Neuronal stem cell (in vitro differentiated cells): ENCODE measurements around the gene UBE3B.

Experiments used
- DNase-seq: peaks from one replicate; pipeline ENCODE4 v3.0.0-alpha.2; 2013; ENCODE audit warnings: low spot score
- H2AFZ ChIP-seq: one replicate; pipeline ENCODE4 v1.6.1; 2013; ENCODE audit warnings: mild to moderate bottlenecking, low read length, inconsistent platforms
- H2AK5ac ChIP-seq: 2 replicates; pipeline ENCODE4 v1.6.1; 2013; ENCODE audit warnings: low read depth, mild to moderate bottlenecking, inconsistent platforms, low read length, moderate library complexity, mixed read lengths
- H2BK120ac ChIP-seq: 2 replicates; pipeline ENCODE4 v1.6.1; 2013; ENCODE audit warnings: low read depth, mild to moderate bottlenecking, inconsistent platforms, low read length, moderate library complexity, mixed read lengths
- H2BK12ac ChIP-seq: one replicate; pipeline ENCODE4 v1.6.1; 2013; ENCODE audit warnings: low read length, inconsistent platforms
- H2BK15ac ChIP-seq: 2 replicates; pipeline ENCODE4 v1.6.1; 2013; ENCODE audit warnings: mild to moderate bottlenecking, low read length, inconsistent platforms, mixed read lengths
- H2BK5ac ChIP-seq: one replicate; pipeline ENCODE4 v1.6.1; 2013; ENCODE audit warnings: inconsistent platforms, mild to moderate bottlenecking, low read length, moderate library complexity
- H3K14ac ChIP-seq: one replicate; pipeline ENCODE4 v1.6.1; 2013; ENCODE audit warnings: low read length, inconsistent platforms
- H3K18ac ChIP-seq: 2 replicates; pipeline ENCODE4 v1.6.1; 2013; ENCODE audit warnings: low read length, inconsistent platforms
- H3K23ac ChIP-seq: 2 replicates; pipeline ENCODE4 v1.6.1; 2013; ENCODE audit warnings: low read depth, mild to moderate bottlenecking, mixed read lengths, low read length, inconsistent platforms; ENCODE audit not compliant: poor library complexity
- H3K27ac ChIP-seq: replicated peaks from 3 replicates; pipeline ENCODE4 v1.5.1; 2013; ENCODE audit warnings: low read length, inconsistent platforms
- H3K27me3 ChIP-seq, 3 experiments: 2 replicates each; pipeline ENCODE4 v1.6.1; 2013; ENCODE audit warnings: low read length in 3 of 3, mild to moderate bottlenecking in 2 of 3, inconsistent platforms in 1 of 3, low read depth in 1 of 3, mixed read lengths in 1 of 3, moderate library complexity in 1 of 3; ENCODE audit not compliant: control insufficient read depth in 3 of 3, insufficient read depth in 3 of 3
- H3K36me3 ChIP-seq, 2 donors: replicated peaks in 1 of 2; 2 replicates each; pipeline ENCODE4 v1.6.1; 2013; ENCODE audit warnings: low read length in 2 of 2; ENCODE audit not compliant: control insufficient read depth in 2 of 2, insufficient read depth in 2 of 2
- H3K4ac ChIP-seq: 2 replicates; pipeline ENCODE4 v1.6.1; 2013; ENCODE audit warnings: inconsistent platforms, mild to moderate bottlenecking, low read length, moderate library complexity
- H3K4me1 ChIP-seq, 2 donors: 1 replicate in 1 of 2; 2 replicates in 1 of 2; pipeline ENCODE4 v1.6.1; 2013; ENCODE audit warnings: low read length in 2 of 2, low read depth in 1 of 2; ENCODE audit not compliant: control insufficient read depth in 2 of 2, insufficient read depth in 1 of 2
- H3K4me2 ChIP-seq: one replicate; pipeline ENCODE4 v1.6.1; 2013; ENCODE audit warnings: mild to moderate bottlenecking, low read length, inconsistent platforms; ENCODE audit not compliant: insufficient read depth, poor library complexity, severe bottlenecking
- H3K4me3 ChIP-seq, 2 donors: 2 replicates each; pipeline ENCODE4 v1.5.1; 2013; ENCODE audit warnings: low read length in 2 of 2, mild to moderate bottlenecking in 2 of 2, inconsistent platforms in 1 of 2, moderate library complexity in 1 of 2
- H3K79me1 ChIP-seq: one replicate; pipeline ENCODE4 v1.6.1; 2013; ENCODE audit warnings: low read depth, mild to moderate bottlenecking, inconsistent platforms, low read length, moderate library complexity
- H3K9ac ChIP-seq: one replicate; pipeline ENCODE4 v1.6.1; 2013; ENCODE audit warnings: mild to moderate bottlenecking, low read depth, low read length, inconsistent platforms; ENCODE audit not compliant: poor library complexity
- H3K9me3 ChIP-seq, 2 donors: replicated peaks in 1 of 2; 2 replicates each; pipeline versions ENCODE3 to v1.6.1; 2013; ENCODE audit warnings: low read length in 2 of 2, mild to moderate bottlenecking in 2 of 2, inconsistent platforms in 1 of 2, low read depth in 1 of 2, mixed read lengths in 1 of 2, moderate library complexity in 1 of 2; ENCODE audit not compliant: control insufficient read depth in 2 of 2, insufficient read depth in 1 of 2
- H4K8ac ChIP-seq: one replicate; pipeline ENCODE4 v1.6.1; 2013; ENCODE audit warnings: low read depth, mild to moderate bottlenecking, inconsistent platforms, low read length, moderate library complexity
- H4K91ac ChIP-seq: one replicate; pipeline ENCODE4 v1.6.1; 2013; ENCODE audit warnings: low read length, low read depth, mild to moderate bottlenecking, inconsistent platforms; ENCODE audit not compliant: poor library complexity
- WGBS, 2 donors: extraction: QIAGEN DNeasy Blood & Tissue Kit; methylation state at CpG; one replicate each; pipeline ENCODE4 v1.1.7; 2013; ENCODE audit warnings: missing lambda C conversion rate in 2 of 2, mixed read lengths in 1 of 2; ENCODE audit not compliant: insufficient read length in 2 of 2, insufficient replicate concordance in 1 of 2; ENCODE audit errors: extremely low coverage in 2 of 2; 5-methylcytosine and 5-hydroxymethylcytosine counted together

UBE3B gene

GRCh38 chr12:109487181-109488050 lies 10.0 kb downstream of the UBE3B start:
- no peak overlapping the region for H3K4me3 ChIP-seq
- H3K9ac ChIP-seq: no peak overlapping the region
- DNase-seq: no peak
- H2BK12ac ChIP-seq: no peak overlapping the region
- no peak overlapping the region for H2BK120ac ChIP-seq
- no peaks in the 10 kb centered on the region for H3K4me1 ChIP-seq
- no peak overlapping the region for H3K4me2 ChIP-seq
- H4K91ac ChIP-seq: no peak overlapping the region
- H3K9me3 ChIP-seq: no peaks in the 10 kb centered on the region
- no peak overlapping the region for H3K27ac ChIP-seq
- no peak overlapping the region for H4K8ac ChIP-seq
- peaks cover 40 to 98% of the 10 kb centered on the region in 2 donors for H3K36me3 ChIP-seq
- H3K23ac ChIP-seq: no peak overlapping the region
- H3K79me1 ChIP-seq: no peaks in the 10 kb centered on the region
- H2AK5ac ChIP-seq: no peak overlapping the region
- H3K27me3 ChIP-seq: no peaks in the 10 kb centered on the region
- no peak overlapping the region for H3K4ac ChIP-seq
- H2BK5ac ChIP-seq: no peak overlapping the region
- H3K14ac ChIP-seq: no peak overlapping the region
- H2AFZ ChIP-seq: no peak overlapping the region
- no peak overlapping the region for H2BK15ac ChIP-seq
- no peak overlapping the region for H3K18ac ChIP-seq
- WGBS, 2 donors: no CpG with 5 or more reads among the region's 9 CpGs

- Histone ChIP-seq H3K18ac (no peak overlapping the region), H3K4me3 (no peak overlapping the region), H4K8ac (no peak overlapping the region), H2BK5ac (no peak overlapping the region), H3K4me1 (no peaks in the 10 kb centered on the region), H3K23ac (no peak overlapping the region), H2AK5ac (no peak overlapping the region), H2AFZ (no peak overlapping the region), H3K9ac (no peak overlapping the region), H3K27ac (no peak overlapping the region), H3K14ac (no peak overlapping the region), H2BK120ac (no peak overlapping the region), H3K27me3 (no peaks in the 10 kb centered on the region), H2BK15ac (no peak overlapping the region), H2BK12ac (no peak overlapping the region), H3K36me3 (peaks cover 42 to 99% of the 10 kb centered on the region in 2 donors), H3K4me2 (no peak overlapping the region), H3K9me3 (no peaks in the 10 kb centered on the region), H3K79me1 (no peaks in the 10 kb centered on the region), H3K4ac (no peak overlapping the region), H4K91ac (no peak overlapping the region)
- DNase-seq: no peak
- no CpG with 5 or more reads among the region's 7 CpGs for WGBS, 2 donors
These were observed 10.7 kb downstream of the UBE3B start for GRCh38 chr12:109488051-109488665.

GRCh38 chr12:109489016-109489954 lies 11.9 kb downstream of the UBE3B start:
- Histone ChIP-seq H2BK12ac (no peak overlapping the region), H2BK5ac (no peak overlapping the region), H3K9ac (no peak overlapping the region), H2BK120ac (no peak overlapping the region), H3K23ac (no peak overlapping the region), H4K91ac (no peak overlapping the region), H3K27me3 (no peaks in the 10 kb centered on the region), H3K14ac (no peak overlapping the region), H3K4ac (no peak overlapping the region), H3K79me1 (no peaks in the 10 kb centered on the region), H2AFZ (no peak overlapping the region), H3K4me2 (no peak overlapping the region), H3K27ac (no peak overlapping the region), H3K9me3 (no peaks in the 10 kb centered on the region), H4K8ac (no peak overlapping the region), H2AK5ac (no peak overlapping the region), H2BK15ac (no peak overlapping the region), H3K36me3 (peaks cover 43 to 99% of the 10 kb centered on the region in 2 donors), H3K4me3 (no peak overlapping the region), H3K18ac (no peak overlapping the region), H3K4me1 (no peaks in the 10 kb centered on the region)
- no peak for DNase-seq
- no CpG with 5 or more reads among the region's 14 CpGs for WGBS, 2 donors
